Frontal cortex (tissue), 4 donors: ENCODE data around the gene KRTAP19-1. TPM values are rescaled to one million over a fixed set of nuclear protein-coding genes. Genes with fewer than 3 reads are reported as not detected.

Experiments used
- DNase-seq, 2 donors: peaks; one replicate each; pipeline ENCODE4 v3.0.0; 2012; ENCODE audit warnings: low spot score in 2 of 2
- FAIRE-seq: peaks from 2 replicates; lab custom pipeline; 2012; peaks lifted over from hg19 to GRCh38; lab: Jason Lieb, UNC
- small RNA-seq: library from RNA; depleted of rRNA; stranded (forward); fragments of <200 nt; gene quantifications from one replicate; pipeline ENCODE3, GENCODE V24; 2014
- total RNA-seq: library from RNA; depleted of rRNA; stranded (reverse); fragments of >200 nt; gene quantifications from one replicate; pipeline ENCODE4 v1.2.3, GENCODE V29; 2014
- donor health status: control.
- donor health status: control.
- donor health status: control.

Gene KRTAP19-1
- total RNA-seq, 1 donor from 2014 or later: not detected

- DNase-seq (no peak), FAIRE-seq (no peak)
These were observed 46.0 kb downstream of the KRTAP19-1 start for GRCh38 chr21:30434033-30434631.

DNA sequence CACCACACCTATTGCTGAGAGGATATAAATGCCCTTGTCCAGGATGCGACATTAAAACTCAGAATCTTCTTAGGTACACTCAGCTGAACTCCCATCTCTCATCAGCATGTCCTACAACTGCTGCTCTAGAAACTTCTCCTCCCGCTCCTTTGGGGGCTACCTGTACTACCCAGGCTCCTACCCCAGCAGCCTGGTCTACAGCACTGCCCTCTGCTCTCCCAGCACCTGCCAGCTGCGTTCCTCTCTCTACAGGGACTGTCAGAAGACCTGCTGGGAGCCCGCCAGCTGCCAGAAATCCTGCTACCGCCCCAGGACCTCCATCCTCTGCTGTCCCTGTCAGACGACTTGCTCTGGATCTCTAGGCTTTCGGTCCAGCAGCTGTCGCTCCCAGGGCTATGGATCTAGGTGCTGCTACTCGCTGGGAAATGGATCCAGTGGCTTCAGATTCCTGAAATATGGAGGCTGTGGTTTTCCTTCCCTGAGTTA, 50.0 kb downstream of the KRTAP19-1 start, which contains the start of gene KRTAP13-4:
Gene KRTAP13-4, plus strand, starts transcription at position 51 of the 486 bp plus-strand sequence. Its CDS starts 56 bp downstream, at position 107.
- no peak for DNase-seq
- FAIRE-seq: no peak

Small RNA genes lying within 50 kb of the gene (small RNA-seq; reads per million reads assigned to genes)
- gene AP000567.1: not detected
- not detected for gene KRTAP19-10P
- not detected for gene KRTAP19-9P

Other genes with a start within 250 kb of the KRTAP19-1 start
- gene KRTAP24-1, start 197.4 kb downstream of the KRTAP19-1 start, total RNA-seq: not detected
- not detected for gene KRTAP25-1, start 190.9 kb downstream of the KRTAP19-1 start, total RNA-seq
- gene KRTAP26-1, start 160.1 kb downstream of the KRTAP19-1 start, total RNA-seq: not detected
- not detected for gene KRTAP27-1, start 142.7 kb downstream of the KRTAP19-1 start, total RNA-seq
- not detected for gene KRTAP23-1, start 131.8 kb downstream of the KRTAP19-1 start, total RNA-seq
- not detected for gene KRTAP13-2, start 108.1 kb downstream of the KRTAP19-1 start, total RNA-seq
- not detected for gene KRTAP13-1, start 84.3 kb downstream of the KRTAP19-1 start, total RNA-seq
- gene KRTAP13-3, start 54.4 kb downstream of the KRTAP19-1 start, total RNA-seq: not detected
- gene KRTAP13-4, start 50.1 kb downstream of the KRTAP19-1 start, total RNA-seq: not detected
- not detected for gene KRTAP15-1, start 40.1 kb downstream of the KRTAP19-1 start, total RNA-seq
- not detected for gene KRTAP19-2, start 7.1 kb upstream of the KRTAP19-1 start, total RNA-seq
- gene KRTAP19-3, start 11.6 kb upstream of the KRTAP19-1 start, total RNA-seq: not detected
- not detected for gene KRTAP19-4, start 16.8 kb upstream of the KRTAP19-1 start, total RNA-seq
- not detected for gene KRTAP19-5, start 21.8 kb upstream of the KRTAP19-1 start, total RNA-seq
- not detected for gene KRTAP19-6, start 61.5 kb upstream of the KRTAP19-1 start, total RNA-seq
- not detected for gene KRTAP19-7, start 80.9 kb upstream of the KRTAP19-1 start, total RNA-seq
- gene KRTAP22-2, start 110.0 kb upstream of the KRTAP19-1 start, total RNA-seq: not detected
- not detected for gene KRTAP6-3, start 112.1 kb upstream of the KRTAP19-1 start, total RNA-seq
- gene KRTAP6-2, start 118.5 kb upstream of the KRTAP19-1 start, total RNA-seq: not detected
- gene KRTAP22-1, start 120.7 kb upstream of the KRTAP19-1 start, total RNA-seq: not detected
- gene KRTAP6-1, start 133.6 kb upstream of the KRTAP19-1 start, total RNA-seq: not detected
- not detected for gene KRTAP20-1, start 136.1 kb upstream of the KRTAP19-1 start, total RNA-seq
- not detected for gene KRTAP20-4, start 140.3 kb upstream of the KRTAP19-1 start, total RNA-seq
- not detected for gene KRTAP20-2, start 154.8 kb upstream of the KRTAP19-1 start, total RNA-seq
- not detected for gene KRTAP20-3, start 162.5 kb upstream of the KRTAP19-1 start, total RNA-seq
- not detected for gene KRTAP21-3, start 238.4 kb upstream of the KRTAP19-1 start, total RNA-seq